Stimulated activated CD4-positive, alpha-beta T cell treated with anti-CD3 and anti-CD28 coated beads, TNF-alpha, amount 100 ng/mL, for 24 hours (primary cell): ENCODE measurements around the gene ZNF681.
"Not testable (repeated sequence)": the region's sequence is repeated elsewhere in the genome, so short reads cannot be mapped to it uniquely, and the experiment has no call there.

Source experiments
- DNase-seq, 3 experiments: peaks; one replicate each; pipeline ENCODE4 v3.0.0-alpha.2; 2020; ENCODE audit warnings: low read depth in 3 of 3

Gene ZNF681

DNA sequence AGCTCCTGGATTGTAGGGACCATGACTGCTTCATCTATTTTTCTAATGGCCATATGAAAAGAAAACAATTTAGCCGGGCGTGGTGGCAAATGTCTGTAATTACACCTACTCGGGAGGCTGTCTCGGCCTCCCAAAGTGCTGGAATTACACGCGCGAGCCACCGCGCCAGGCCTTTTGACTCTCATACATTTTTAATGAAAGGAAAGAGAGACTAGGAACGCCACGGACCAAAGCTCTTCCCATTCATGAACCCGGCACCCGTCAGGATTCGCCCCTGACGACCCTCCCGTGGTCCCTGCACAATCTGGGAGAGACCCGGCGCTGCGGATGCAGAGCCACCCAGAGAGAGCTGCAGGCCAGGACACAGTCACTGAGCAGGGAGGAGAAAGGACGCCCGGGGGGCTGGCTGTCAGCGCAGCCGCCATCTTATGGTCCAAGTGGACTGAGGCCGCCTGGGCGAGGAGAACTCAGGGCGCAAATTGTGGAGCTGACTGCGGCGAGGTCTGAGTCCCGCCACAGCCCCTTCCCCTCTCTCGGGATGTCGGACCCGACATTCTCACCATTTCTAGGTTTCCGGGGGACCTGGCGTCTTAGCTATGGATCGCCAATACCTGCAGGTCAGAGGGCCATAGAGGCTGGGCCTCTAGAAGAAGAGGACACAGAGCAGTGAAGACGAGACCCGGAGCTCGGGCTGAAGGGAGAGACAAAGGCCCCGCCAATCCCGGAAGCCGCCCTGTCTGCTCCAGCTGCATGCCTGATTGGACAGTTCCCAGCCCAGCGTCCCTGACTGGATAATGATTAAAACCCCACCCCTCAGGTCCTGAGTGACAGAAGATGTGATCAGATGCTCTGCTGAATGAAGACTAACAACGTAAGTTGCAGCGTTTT is at the start of gene ZNF681:
Gene ZNF681, minus strand, starts transcription at position 705 of the 888 bp plus-strand sequence. Its CDS starts 142 bp downstream, at position 563.
- peak; percentile 71 to 82 (median 78) for DNase-seq

DNA sequence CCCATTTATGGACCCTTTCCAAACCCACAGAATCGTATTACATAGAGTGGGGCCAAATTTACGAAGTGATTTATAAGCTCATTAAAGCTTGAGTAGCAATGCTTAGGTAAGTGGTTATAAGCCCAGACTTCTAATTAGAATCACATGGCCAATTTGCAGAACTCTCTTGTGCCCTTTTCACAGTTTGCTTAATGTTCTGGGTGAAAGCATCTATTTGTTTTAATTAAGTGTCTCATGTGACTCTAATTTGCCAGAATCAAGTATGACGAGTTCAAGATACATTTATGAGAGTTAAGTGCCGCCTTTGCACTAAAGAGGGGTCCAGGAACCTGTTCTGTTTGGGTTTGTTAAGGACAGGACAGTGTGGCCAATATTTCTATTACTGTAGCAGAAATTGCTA is 46.0 kb upstream of the ZNF681 start:
- no peak for DNase-seq

DNA sequence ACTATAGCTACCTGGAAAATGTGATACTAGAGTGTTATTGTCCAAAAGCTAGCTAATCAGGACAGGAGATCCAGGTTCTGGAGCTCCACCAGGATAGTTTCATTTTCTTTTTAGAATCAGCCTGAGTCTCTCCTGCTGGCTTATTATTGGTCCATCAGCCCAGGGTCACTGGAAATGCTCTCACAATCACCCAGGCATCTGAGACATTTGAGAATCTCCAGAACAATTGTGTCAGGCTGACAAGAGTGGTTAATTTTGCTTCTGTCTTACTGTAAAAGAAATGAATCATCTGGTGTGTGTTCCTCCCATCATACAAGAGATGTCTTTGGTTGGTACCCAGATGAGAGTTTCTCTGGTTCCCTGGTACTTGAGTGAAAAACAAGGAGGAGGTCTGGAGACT is 43.6 kb upstream of the ZNF681 start:
- no peak for DNase-seq

DNA sequence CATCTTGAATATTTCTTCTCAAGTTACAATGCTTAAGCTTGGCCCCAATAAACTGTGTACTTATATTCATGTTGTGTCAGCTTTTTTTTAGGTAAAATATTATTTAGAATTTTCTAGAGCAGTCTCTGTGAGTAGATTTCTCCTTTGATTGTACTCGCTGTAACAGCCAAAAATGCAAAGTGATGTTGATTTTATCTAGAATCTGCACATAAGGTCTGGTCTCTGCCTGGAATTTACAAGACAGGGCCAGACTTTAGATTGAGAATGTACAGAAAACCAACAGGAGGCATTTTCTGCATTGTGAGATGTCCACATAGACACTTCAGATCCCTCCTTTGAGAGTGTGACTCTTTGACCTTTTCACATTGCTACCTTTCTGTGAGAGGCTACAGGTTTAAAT is 43.1 kb upstream of the ZNF681 start:
- DNase-seq = no peak

DNA sequence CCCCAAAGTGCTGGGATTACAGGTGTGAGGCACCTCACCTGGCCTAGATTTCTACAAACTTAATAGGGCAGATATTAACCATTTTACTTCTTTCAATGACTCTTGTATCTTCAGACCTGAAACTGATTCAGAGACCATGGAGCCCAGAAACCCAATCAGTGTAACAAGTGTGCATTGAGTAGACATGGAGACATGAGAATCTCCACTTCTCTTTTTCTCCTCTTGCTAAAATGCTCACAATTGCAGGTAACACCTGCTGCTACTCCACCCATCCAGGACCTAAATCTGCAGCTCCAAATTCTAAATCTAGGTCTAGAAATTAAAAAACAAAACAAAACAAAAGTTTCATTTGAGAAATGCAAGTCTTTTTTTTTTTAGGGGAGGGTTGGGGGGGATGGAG is 42.2 kb upstream of the ZNF681 start:
- no peak for DNase-seq

DNA sequence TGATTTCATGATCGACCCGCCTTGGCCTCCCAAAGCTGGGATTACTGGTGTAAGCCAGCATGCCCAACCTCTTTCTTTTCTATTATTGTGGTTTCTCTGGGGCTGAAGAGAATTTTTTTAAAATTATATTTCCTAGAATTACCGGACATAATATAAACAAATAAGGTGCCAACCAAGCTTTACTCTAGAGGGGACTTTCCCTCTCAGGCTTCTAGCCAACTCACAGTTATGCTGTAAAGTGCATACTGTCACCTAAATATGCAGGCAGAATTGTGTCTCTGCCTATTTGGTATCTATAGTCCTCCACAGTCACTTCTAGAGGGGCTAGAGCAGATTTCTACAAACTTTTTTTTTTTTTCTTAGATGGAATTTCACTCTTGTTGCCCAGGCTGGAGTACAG is 41.6 kb upstream of the ZNF681 start:
- no peak for DNase-seq

DNA sequence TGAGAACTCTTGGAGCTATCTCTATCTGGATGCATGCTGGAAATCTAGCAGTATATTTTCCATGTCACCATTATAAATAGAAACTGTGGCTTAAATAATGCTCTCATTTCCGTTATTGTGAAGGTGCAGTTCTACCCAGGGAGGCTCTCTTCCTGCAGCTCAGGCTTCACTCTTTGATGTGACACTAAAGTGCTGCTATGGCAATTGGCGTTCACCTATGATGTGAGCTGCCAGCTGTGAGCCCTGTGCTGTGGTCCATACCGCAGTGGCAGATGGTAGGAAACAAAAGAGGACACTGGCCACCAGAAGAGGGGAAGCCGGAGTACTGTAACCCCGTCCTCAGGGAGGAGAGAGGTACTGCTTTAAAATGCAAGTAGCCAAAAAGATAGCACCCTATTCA is 40.6 kb upstream of the ZNF681 start:
- peak in 1 of 3 experiments; percentile 3 for DNase-seq

DNA sequence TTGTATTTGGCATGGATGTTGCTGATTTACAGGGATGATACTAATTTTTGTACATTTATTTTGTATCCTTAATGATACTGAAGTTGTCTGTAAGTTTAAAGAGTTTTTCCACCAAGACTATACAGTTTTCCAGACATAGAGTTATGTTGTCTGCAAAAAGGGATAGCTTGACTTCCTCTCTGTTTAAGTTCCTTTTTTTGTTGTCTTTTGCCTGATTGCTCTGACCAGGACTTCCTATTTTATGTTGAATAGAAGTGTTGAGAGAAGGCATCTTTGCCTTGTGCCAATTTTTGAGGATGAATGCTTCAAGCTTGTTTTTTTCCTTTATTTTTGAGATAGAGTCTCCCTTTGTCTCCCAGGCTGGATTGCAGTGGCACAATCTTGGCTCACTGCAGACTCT is 36.8 kb upstream of the ZNF681 start:
- no peak for DNase-seq

DNA sequence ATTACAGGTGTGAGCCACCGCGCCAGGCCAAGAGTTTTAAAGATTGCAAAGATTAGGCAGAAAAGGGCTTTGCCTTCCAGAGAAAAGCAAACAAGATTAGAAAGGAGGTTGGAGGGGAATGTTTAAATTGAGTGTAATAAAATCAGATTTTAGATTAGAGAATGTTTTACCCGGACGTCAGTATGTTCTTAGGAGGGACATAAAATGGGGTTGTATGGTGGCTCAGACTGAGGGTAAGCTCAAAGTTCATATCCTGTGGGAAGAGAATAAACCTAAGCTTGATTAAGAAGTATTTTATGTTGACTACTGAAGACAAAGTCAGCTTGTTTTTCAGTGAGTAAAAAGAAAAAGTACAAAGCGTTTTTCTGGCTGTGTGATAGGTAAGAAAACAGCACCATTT is 34.1 kb upstream of the ZNF681 start:
- DNase-seq = no peak

DNA sequence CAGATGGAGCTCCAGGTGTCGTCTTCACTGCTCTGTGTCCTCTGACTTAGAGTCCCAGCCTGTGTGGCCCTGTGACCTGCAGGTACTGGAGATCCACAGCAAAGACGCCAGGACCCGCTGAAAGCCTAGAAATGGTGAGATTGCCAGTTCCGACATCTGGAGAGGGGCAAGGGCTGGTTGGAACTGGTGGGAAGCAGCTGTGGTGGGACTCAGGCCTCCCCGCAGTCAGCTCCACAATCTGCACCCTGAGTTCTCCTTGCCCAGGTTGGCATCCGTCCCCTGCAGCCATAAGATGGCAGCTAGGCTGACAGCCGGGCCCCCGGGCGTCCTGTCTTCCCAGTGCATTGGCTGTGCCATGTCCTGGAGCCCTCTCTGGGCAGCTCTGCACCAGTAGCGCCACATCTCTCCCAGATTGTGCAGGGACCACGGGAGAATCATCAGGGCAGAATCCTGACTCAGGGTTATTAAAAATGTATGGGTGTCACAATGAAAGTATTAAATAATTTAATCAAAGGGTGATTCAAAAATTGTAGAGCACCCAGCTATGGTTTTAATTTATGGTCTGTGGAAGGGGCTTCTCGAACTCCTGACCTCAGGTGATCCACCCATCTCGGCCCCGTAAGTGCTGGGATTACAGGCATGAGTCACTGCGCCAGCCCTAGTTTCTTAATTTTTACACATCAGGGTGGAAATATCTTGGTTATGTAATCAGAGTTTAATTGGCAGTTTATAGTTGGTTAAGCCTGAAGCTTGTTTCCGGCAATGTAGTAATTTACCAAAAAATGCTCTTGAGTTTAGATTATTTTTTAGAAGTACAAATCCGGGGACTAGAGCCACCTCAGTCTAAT is 32.2 kb upstream of the ZNF681 start:
- DNase-seq = no peak

DNA sequence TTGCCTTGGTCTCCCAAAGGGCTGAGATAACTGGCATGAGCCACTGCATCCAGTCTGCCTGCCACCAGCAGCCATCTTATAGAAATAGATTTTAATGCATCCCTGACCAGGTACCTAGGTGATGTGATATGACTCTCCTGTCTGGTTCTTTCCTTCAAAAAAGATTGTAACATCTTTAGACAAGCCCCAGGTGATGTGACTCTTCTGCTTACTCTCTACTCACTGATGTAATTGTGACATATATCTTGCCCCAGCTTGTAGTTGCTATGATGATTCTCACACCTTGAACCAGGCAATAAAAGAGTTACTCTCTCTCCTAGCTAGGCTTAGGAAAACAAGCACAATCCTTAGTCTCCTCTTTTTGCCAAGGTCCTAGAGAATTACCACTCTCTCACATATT is 30.6 kb upstream of the ZNF681 start:
- no peak for DNase-seq

DNA sequence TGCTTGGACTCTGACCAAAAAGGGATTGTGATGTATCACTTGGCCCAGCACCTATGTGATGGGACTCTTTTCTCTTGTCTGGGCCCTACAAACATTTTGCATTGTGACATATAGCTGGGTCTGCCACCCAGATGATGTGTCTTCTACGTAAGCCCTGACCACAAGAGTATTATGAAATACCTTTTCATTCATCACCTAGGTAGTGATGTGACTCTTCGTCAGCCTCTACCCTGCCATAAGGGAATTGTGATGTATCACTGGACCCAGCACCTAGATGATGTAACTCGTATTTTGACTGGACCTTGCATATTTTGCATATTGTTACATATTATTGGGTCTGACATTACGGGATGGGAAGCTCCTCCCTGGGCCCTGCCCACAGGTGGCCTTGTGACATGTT is 29.7 kb upstream of the ZNF681 start:
- no peak for DNase-seq

DNA sequence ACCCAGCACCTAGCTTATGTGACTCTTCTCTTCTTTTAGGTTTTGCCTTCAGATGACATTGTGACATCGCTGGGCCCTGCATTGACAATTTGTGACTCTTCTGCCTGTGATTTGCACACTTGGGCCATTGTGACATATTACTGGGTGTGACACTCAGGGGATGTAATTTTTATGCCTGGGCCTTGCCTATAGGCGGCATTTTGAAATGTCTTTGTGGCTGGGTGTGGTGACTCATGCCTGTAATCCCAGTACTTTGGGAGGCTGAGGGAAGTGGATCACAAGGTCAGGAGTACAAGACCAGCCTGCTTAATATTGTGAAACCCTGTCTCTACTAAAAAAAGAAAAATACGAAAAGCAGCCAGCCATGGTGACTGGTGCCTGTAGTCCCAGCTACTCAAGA is 28.4 kb upstream of the ZNF681 start:
- no peak for DNase-seq

DNA sequence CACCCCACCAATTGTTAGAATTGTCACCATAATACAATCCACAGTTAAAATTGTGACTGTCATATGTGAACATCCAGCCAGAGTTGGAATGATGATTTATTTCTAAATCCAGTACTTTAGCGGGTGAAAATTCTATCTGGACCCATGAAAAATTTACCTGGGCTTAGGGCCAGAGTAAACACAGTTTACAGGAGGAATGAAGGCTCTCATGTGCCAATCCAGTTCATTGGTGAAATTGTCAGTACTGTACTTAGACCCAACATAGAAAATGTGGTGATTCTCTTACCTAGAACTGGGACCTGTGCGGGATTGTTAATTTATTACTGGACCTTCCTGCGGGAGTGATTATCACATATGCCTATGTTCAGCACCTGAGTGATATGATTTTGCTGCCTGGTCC is 27.3 kb upstream of the ZNF681 start:
- DNase-seq = no peak

DNA sequence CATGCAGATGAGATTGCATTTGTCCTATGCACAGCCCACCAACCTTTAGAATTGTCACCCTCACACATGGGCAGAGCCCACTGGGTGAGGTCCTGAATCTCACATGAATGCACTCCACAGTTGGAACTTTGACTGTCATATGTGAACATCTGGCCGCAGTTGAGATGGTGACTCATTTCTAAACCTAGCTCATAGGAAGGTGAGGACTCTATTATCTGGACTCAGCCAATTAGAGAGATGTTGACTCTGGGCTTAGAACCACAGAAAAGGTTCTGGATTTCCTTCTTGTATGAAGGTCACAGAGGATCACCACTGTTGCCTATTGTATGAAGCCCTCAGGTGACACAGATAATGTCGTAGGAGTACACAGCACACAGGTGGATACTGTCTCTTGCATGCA is 25.6 kb upstream of the ZNF681 start:
- no peak for DNase-seq

DNA sequence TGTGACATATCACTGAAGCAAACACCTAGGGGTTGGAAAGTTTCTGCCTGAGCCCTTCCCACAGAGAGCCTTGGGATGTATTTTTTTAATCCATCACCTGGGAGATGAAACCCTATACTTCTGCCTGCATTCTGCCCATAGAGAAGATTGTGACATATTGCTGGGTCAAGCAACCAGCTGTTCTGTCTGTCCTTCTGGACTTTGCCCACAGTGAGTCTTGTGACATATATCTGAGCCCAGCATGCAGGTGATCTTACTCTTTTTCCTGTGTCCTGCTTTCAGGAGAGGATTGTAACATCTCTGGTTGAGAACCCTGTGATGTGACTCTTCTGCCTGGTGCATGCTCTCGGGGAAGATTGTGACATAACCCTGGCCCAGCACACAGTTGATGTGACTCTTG is 24.9 kb upstream of the ZNF681 start:
- no peak for DNase-seq

DNA sequence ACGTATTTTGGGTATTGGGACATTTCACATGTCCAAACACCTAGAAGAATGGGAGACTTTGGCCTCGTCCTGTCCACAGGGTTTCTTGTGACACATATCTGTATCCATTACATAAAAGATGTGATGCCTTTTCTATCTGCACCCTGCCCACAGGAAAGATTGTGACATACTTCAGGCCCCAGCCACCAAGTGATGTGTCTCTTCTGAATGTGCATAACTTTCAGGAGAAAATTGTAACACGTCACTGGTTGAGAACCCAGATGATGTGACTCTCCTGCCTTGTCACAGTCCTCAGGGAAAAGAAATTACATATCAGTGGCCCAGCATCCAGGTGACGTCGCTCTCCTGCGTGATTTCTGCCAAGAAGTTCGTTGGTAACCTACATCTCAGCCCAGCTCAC is 21.0 kb upstream of the ZNF681 start:
- no peak for DNase-seq

DNA sequence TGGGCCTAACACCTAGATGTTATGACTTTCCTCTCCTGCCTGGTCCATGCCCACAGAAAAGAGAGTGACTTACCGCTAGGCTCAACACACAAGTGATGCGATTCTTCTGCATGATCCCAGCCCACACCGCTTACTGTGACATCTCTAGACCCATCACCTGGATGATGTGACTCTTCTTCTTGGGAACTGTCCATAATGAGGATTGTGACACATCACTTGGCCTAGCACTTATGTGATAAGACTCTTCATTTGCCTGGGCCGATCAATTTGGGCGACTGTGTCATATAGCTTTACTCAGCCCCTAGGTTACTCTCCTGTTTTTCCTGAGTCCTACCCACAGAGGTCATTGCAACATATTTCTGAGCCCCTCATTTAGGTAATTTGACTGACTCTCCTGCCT is 19.9 kb upstream of the ZNF681 start:
- DNase-seq = no peak

DNA sequence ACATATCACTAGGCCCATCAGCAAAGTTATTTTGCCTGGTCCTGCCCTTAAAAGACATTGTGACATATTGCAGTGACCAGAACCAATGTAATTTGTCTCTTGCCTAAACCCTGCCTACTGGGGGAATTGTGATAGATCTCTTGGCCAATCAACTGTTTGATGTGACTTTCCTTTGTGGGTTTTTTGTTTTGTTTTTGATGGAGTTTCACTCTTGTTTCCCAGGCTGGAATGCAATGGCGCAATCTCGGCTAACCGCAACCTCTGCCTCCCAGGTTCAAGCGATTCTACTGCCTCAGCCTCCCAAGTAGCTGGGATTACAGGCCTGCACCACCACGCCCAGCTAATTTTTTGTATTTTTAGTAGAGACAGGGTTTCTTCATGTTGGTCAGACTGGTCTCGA is 19.3 kb upstream of the ZNF681 start:
- not testable (repeated sequence) for DNase-seq

DNA sequence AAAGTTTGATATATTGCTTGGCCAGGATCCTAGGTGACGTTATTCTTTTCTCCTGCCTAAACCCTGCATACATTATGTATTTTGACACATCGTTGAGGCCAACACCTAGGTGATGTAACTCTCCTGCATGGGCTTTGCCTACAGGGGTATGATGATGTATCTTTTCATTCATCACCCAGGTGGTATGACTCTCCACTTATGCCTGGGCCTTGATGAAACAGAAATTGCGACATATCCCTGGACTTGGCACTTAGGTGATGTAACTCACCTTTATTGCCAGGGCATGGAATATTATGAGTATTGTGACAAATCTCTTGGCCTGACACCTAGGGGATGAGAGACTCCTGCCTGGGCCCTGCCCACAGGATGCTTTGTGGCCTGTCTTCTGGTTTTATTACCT is 18.5 kb upstream of the ZNF681 start:
- no peak for DNase-seq

DNA sequence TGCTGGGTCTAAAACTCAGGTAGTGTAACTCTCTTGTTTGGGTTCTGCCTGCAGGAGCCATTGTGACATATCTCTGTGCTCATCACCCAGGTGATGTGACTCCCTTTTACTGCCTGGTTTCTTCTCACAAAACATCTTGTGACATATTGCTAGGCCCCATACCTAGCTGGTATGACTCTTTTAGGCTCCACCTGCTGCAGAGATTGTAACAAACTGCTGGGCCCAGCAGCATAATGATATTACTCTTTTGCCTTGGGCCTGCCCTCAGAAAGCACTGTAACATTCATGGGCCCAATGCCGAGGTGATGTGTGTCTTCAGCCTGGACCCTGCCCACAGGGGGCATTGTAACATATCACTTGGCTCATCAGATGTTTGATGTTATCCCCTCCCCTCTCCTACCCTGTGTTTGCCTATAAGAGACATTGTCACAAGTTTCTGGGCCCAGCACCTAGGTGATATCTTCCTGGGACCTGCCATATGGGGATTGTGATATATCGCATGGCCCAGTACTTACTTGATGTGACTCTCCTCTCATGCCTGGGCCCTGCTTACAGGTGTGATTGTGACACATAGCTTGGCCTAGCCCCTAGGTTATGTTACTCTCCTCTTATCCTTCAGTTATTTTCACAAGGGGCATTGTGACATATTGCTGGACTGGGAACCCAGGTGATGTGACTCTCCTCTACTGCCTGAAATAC is 18.0 kb upstream of the ZNF681 start:
- DNase-seq = no peak

DNA sequence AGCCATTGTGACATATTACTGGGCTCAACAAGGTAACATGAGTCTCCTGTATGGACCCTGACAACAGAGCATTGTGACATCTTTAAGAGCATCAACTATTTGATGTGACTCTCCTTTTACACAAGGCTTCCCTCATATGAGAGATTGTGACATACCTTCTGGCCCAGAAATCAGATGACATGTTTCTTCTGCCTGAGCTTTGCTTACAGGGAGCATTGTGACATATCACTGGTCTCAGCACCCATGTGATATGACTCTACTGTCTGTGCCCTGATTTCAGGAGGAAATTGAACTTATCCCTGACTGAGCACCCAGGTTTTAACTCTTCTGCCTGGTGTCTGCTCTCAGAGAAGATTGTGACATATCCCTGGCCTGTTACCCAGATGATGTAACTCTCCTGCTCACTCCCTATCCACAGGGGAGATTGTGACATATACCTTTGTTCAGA is 15.9 kb upstream of the ZNF681 start:
- DNase-seq = no peak
